Smooth muscle cell (in vitro differentiated cells): Measurements from ENCODE around the gene TNFSF15. TPM values are rescaled to one million over a fixed set of nuclear protein-coding genes. Genes with fewer than 3 reads are reported as not detected.

Experiments used
- DNase-seq: peaks from one replicate; lab custom pipeline; 2025; ENCODE audit not compliant: unreplicated experiment; lab: John Stamatoyannopoulos, UW
- H2AFZ ChIP-seq: fragments of 200-600 bp; sonication (generic); 2 replicates; pipeline ENCODE4 v1.6.0; 2016; ENCODE audit warnings: antibody characterized with exemption, low read depth, mild to moderate bottlenecking
- H3F3A ChIP-seq: fragments of 200-600 bp; sonication (generic); 2 replicates; pipeline ENCODE4 v1.6.0; 2017; ENCODE audit warnings: antibody characterized with exemption, low read depth
- H3K27ac ChIP-seq: fragments of 200-600 bp; sonication (generic); 2 replicates; pipeline ENCODE4 v1.5.1; 2016; ENCODE audit warnings: low read depth, mild to moderate bottlenecking
- H3K27me3 ChIP-seq: fragments of 200-600 bp; sonication (generic); 2 replicates; pipeline ENCODE4 v1.6.1; 2016; ENCODE audit warnings: low read depth, mild to moderate bottlenecking
- H3K36me3 ChIP-seq: fragments of 200-600 bp; sonication (generic); 2 replicates; pipeline ENCODE4 v1.5.1; 2016; ENCODE audit warnings: low read depth
- H3K4me1 ChIP-seq: fragments of 200-600 bp; sonication (generic); 2 replicates; pipeline ENCODE4 v1.5.1; 2016; ENCODE audit warnings: low read depth
- H3K4me2 ChIP-seq: fragments of 200-600 bp; sonication (generic); 2 replicates; pipeline ENCODE4 v1.6.0; 2016; ENCODE audit warnings: mild to moderate bottlenecking
- H3K4me3 ChIP-seq: fragments of 200-600 bp; sonication (generic); 2 replicates; pipeline ENCODE4 v1.5.1; 2016; ENCODE audit warnings: mild to moderate bottlenecking
- H3K79me2 ChIP-seq: fragments of 200-600 bp; sonication (generic); 2 replicates; pipeline ENCODE4 v1.6.0; 2016; ENCODE audit warnings: low read depth, mild to moderate bottlenecking
- H3K9ac ChIP-seq: fragments of 200-600 bp; sonication (generic); 2 replicates; pipeline ENCODE4 v1.6.0; 2016; ENCODE audit warnings: low read depth
- H3K9me3 ChIP-seq: fragments of 200-600 bp; sonication (generic); replicated peaks from 2 replicates; pipeline ENCODE4 v1.5.1; 2016; ENCODE audit warnings: low read depth
- H4K20me1 ChIP-seq: fragments of 200-600 bp; sonication (generic); 2 replicates; pipeline ENCODE4 v1.6.0; 2016; ENCODE audit warnings: low read depth
- CTCF ChIP-seq: fragments of 200-600 bp; sonication (generic); IDR thresholded peaks from 2 replicates; pipeline ENCODE4 v1.5.1; 2017; ENCODE audit warnings: borderline replicate concordance, mild to moderate bottlenecking, antibody characterized with exemption; ENCODE audit not compliant: insufficient read depth, poor library complexity, severe bottlenecking
- WGBS: methylation state at CpG from one replicate; pipeline ENCODE4 v1.1.7; 2016; ENCODE audit warnings: low lambda C conversion rate; 5-methylcytosine and 5-hydroxymethylcytosine counted together
- polyA plus RNA-seq: library from polyadenylated mRNA; unstranded; fragments of >200 nt; fragmentation: Nextera tagmentation; extraction: Ambion mirVana; gene quantifications from 2 replicates; pipeline ENCODE4 v1.2.1, GENCODE V29; 2016
- total RNA-seq: library from RNA; depleted of rRNA; stranded (reverse); fragments of >200 nt; gene quantifications from 2 replicates; pipeline ENCODE4 v1.2.3, GENCODE V29; 2014

Gene TNFSF15
- total and polyA plus RNA-seq, 2 experiments from 2014 or later, result 2.3 to 5.5 TPM

GRCh38 chr9:114830546-114830945, 24.7 kb upstream of the TNFSF15 start:
- Histone ChIP-seq H3K4me1 (no peaks in the 10 kb centered on the region), H3F3A (no peaks in the 10 kb centered on the region), H3K36me3 (no peaks in the 10 kb centered on the region), H2AFZ (no peak overlapping the region), H3K79me2 (no peaks in the 10 kb centered on the region), H3K4me2 (no peak overlapping the region), H3K9me3 (no peaks in the 10 kb centered on the region), H3K27ac (no peak overlapping the region), H3K4me3 (no peak overlapping the region), H4K20me1 (no peaks in the 10 kb centered on the region), H3K9ac (no peak overlapping the region), H3K27me3 (no peaks in the 10 kb centered on the region)
- TF ChIP-seq CTCF, result no peak
- no peak for DNase-seq
- WGBS, result 89% methylated on average over 1 of the region's 1 CpG

GRCh38 chr9:114829574-114830440, 24.0 kb upstream of the TNFSF15 start:
- no peak overlapping the region for H3K27ac ChIP-seq
- H3K4me3 ChIP-seq, result no peak overlapping the region
- H3F3A ChIP-seq, result no peaks in the 10 kb centered on the region
- H3K4me2 ChIP-seq, result no peak overlapping the region
- no peaks in the 10 kb centered on the region for H3K27me3 ChIP-seq
- H2AFZ ChIP-seq, result no peak overlapping the region
- no peaks in the 10 kb centered on the region for H4K20me1 ChIP-seq
- H3K9me3 ChIP-seq, result no peaks in the 10 kb centered on the region
- no peak for DNase-seq
- TF ChIP-seq CTCF, result no peak
- H3K36me3 ChIP-seq, result no peaks in the 10 kb centered on the region
- no peak overlapping the region for H3K9ac ChIP-seq
- no peaks in the 10 kb centered on the region for H3K4me1 ChIP-seq
- no peaks in the 10 kb centered on the region for H3K79me2 ChIP-seq
- 70% methylated on average over 3 of the region's 3 CpGs for WGBS

GRCh38 chr9:114828303-114828650, 22.4 kb upstream of the TNFSF15 start:
- Histone ChIP-seq H3K36me3 (no peaks in the 10 kb centered on the region), H4K20me1 (no peaks in the 10 kb centered on the region), H2AFZ (no peak overlapping the region), H3K4me2 (no peak overlapping the region), H3K27me3 (no peaks in the 10 kb centered on the region), H3K27ac (no peak overlapping the region), H3K4me1 (no peaks in the 10 kb centered on the region), H3K4me3 (no peak overlapping the region), H3K9ac (no peak overlapping the region), H3F3A (no peaks in the 10 kb centered on the region), H3K9me3 (no peaks in the 10 kb centered on the region), H3K79me2 (no peaks in the 10 kb centered on the region)
- no peak for DNase-seq
- TF ChIP-seq CTCF, result no peak
- WGBS, result 88% methylated on average over 3 of the region's 3 CpGs
